ENCODE results near the gene DLGAP4. TPM values are rescaled to one million over a fixed set of nuclear protein-coding genes. Genes with fewer than 3 reads are reported as not detected.

DLGAP4 gene
- total and polyA plus RNA-seq, 4 donors = 33.2 to 150 (median 97.7) TPM

Other genes starting within 250 kb of the DLGAP4 start
- gene EPB41L1, start 151.6 kb upstream of the DLGAP4 start, total RNA-seq = 10 to 100 TPM; 38.6 to 47.1 TPM
- gene EPB41L1, start 151.6 kb upstream of the DLGAP4 start, polyA plus RNA-seq = 10 to 100 TPM; 18.0 to 26.9 TPM
- 10 to 100 TPM; 19.4 to 19.9 TPM for gene AAR2, start 69.9 kb upstream of the DLGAP4 start, total RNA-seq
- 10 to 100 TPM in 1 of 2 donors, 1 to 10 TPM in 1; 7.9 to 23.9 TPM for gene AAR2, start 69.9 kb upstream of the DLGAP4 start, polyA plus RNA-seq
- gene MYL9, start 235.2 kb downstream of the DLGAP4 start, total RNA-seq = 1,000 to 10,000 TPM; 2,086 to 3,222 TPM
- 1,000 to 10,000 TPM; 1,693 to 2,621 TPM for gene MYL9, start 235.2 kb downstream of the DLGAP4 start, polyA plus RNA-seq

Data from aorta (tissue), 4 donors.